ENCODE results near the gene CALCR.

DNA sequence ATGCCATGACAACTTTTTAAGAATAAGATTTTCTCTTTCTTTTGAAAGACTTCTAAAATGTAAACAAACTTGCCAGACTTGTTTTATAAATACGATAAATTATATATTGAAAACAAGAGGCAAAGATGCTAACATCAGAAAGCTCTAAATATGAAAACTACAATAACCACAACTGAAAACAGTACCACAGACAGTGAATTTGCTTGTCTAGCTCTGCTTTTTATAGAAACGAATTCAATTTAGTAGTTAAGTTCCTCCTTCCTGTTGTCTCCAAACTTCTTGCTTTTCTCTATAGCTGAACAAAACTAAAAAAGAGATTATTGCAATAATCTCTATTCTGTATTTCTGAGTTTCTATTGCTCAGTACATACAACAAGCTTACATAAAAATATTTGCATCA, 147.4 kb downstream of the CALCR start:
- no peak for TF ChIP-seq USF2 (IDR thresholded peaks at IDR 0.05; ENCODE audit: low read depth, low read length)
- TF ChIP-seq, protein P1, sequence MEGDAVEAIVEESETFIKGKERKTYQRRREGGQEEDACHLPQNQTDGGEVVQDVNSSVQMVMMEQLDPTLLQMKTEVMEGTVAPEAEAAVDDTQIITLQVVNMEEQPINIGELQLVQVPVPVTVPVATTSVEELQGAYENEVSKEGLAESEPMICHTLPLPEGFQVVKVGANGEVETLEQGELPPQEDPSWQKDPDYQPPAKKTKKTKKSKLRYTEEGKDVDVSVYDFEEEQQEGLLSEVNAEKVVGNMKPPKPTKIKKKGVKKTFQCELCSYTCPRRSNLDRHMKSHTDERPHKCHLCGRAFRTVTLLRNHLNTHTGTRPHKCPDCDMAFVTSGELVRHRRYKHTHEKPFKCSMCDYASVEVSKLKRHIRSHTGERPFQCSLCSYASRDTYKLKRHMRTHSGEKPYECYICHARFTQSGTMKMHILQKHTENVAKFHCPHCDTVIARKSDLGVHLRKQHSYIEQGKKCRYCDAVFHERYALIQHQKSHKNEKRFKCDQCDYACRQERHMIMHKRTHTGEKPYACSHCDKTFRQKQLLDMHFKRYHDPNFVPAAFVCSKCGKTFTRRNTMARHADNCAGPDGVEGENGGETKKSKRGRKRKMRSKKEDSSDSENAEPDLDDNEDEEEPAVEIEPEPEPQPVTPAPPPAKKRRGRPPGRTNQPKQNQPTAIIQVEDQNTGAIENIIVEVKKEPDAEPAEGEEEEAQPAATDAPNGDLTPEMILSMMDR (conservative IDR thresholded peaks at IDR 0.05; ENCODE audit: low read depth, low read length) = no peak
- TF ChIP-seq CEBPB (IDR thresholded peaks at IDR 0.05; ENCODE audit: low read depth, low read length) = no peak
- TF ChIP-seq POLR2A (IDR thresholded peaks at IDR 0.05; ENCODE audit: low read depth, low read length) = no peak
- no peak for TF ChIP-seq RFX5 (IDR thresholded peaks at IDR 0.05; ENCODE audit: low read depth, low read length)
- no peak for TF ChIP-seq BHLHE40 (IDR thresholded peaks at IDR 0.05; ENCODE audit: low read depth, low read length)
- TF ChIP-seq RCOR1 (IDR thresholded peaks at IDR 0.05; ENCODE audit: insufficient replicate concordance, low read length) = no peak
- no peak for TF ChIP-seq MAFK (IDR thresholded peaks at IDR 0.05; ENCODE audit: low read depth, low read length)
- TF ChIP-seq FOS (IDR thresholded peaks at IDR 0.05; ENCODE audit: low read depth, low read length) = no peak
- no peak for TF ChIP-seq ELK1 (IDR thresholded peaks at IDR 0.05; ENCODE audit: borderline replicate concordance, low read depth, low read length)

All from IMR-90 (cell line).